ENCODE measurements around the gene ANHX. TPM values are rescaled to one million over a fixed set of nuclear protein-coding genes. Genes with fewer than 3 reads are reported as not detected.

ANHX gene
- total and polyA plus RNA-seq, 2 experiments from 2014 or later: not detected

DNA sequence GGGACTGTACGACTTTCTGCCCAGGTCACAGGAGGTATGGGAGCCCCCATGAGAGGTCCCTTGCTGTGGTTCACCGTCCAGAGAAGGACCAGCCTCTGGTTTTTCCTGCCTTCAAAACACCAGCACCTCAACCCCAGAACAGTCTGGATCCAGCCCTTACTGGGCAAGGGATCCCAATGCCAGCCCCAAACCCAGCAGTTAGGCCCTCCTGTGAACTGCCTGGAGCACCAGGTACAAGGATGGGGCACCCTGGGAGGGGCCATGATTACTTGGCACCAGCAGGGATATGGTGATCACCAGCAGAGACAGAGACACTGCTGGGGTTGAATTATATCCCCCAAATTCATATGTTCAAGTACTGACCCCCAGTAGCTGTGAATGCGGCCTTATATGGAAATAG, 20.0 kb downstream of the ANHX start:
- peaks cover 2% of the 10 kb centered on the region for H3K27me3 Mint-ChIP-seq (ENCODE audit: insufficient read depth, low read depth, poor library complexity)
- no peak for ATAC-seq
- Histone ChIP-seq H3K9me2 (ENCODE audit: insufficient read depth) (no peaks in the 10 kb centered on the region), H3K4me1 (ENCODE audit: insufficient read depth) (no peaks in the 10 kb centered on the region), H3K79me2 (replicated peaks; ENCODE audit: insufficient read depth) (no peaks in the 10 kb centered on the region), H3K27ac (ENCODE audit: low read depth) (no peak overlapping the region), H3K36me3 (ENCODE audit: insufficient read depth) (no peaks in the 10 kb centered on the region; the same call in 1 of the 2 replicates), H3F3A (replicated peaks; ENCODE audit: low read depth) (no peaks in the 10 kb centered on the region), H3K4me2 (no peak overlapping the region), H2AFZ (no peak overlapping the region), H4K20me1 (replicated peaks; ENCODE audit: insufficient read depth) (no peaks in the 10 kb centered on the region), H3K27me3 (ENCODE audit: insufficient read depth) (no peaks in the 10 kb centered on the region), H3K4me3 (no peak overlapping the region)
- peaks cover 98% of the 10 kb centered on the region for H3K9me3 Mint-ChIP-seq
- peaks cover 41% of the 10 kb centered on the region for H3K36me3 Mint-ChIP-seq (ENCODE audit: low read depth)
- no peaks in the 10 kb centered on the region; the same call in 2 of the 3 replicates for H3K4me1 Mint-ChIP-seq
- H3K4me3 Mint-ChIP-seq: no peak overlapping the region
- DNase-seq (ENCODE audit: low spot score): no peak
- TF ChIP-seq ZNF114 (CRISPR knock-in tag; IDR thresholded peaks at IDR 0.05) (no peak), POLR2AphosphoS5 (IDR thresholded peaks at IDR 0.05; ENCODE audit: low read depth) (no peak), EZH2phosphoT487 (IDR thresholded peaks at IDR 0.05; ENCODE audit: unreplicated experiment) (no peak), EZH2 (IDR thresholded peaks at IDR 0.05; ENCODE audit: low read depth, unreplicated experiment) (no peak), STAT1 (IDR thresholded peaks at IDR 0.05; ENCODE audit: unreplicated experiment) (no peak), NANOG (IDR thresholded peaks at IDR 0.05; ENCODE audit: borderline replicate concordance) (no peak), CREB1 (CRISPR knock-in tag; IDR thresholded peaks at IDR 0.05; ENCODE audit: low read depth) (no peak), JUNB (IDR thresholded peaks at IDR 0.05; ENCODE audit: unreplicated experiment) (no peak), ZNF331 (CRISPR knock-in tag; IDR thresholded peaks at IDR 0.05; ENCODE audit: low read depth) (no peak)
- TF ChIP-seq, protein P1, sequence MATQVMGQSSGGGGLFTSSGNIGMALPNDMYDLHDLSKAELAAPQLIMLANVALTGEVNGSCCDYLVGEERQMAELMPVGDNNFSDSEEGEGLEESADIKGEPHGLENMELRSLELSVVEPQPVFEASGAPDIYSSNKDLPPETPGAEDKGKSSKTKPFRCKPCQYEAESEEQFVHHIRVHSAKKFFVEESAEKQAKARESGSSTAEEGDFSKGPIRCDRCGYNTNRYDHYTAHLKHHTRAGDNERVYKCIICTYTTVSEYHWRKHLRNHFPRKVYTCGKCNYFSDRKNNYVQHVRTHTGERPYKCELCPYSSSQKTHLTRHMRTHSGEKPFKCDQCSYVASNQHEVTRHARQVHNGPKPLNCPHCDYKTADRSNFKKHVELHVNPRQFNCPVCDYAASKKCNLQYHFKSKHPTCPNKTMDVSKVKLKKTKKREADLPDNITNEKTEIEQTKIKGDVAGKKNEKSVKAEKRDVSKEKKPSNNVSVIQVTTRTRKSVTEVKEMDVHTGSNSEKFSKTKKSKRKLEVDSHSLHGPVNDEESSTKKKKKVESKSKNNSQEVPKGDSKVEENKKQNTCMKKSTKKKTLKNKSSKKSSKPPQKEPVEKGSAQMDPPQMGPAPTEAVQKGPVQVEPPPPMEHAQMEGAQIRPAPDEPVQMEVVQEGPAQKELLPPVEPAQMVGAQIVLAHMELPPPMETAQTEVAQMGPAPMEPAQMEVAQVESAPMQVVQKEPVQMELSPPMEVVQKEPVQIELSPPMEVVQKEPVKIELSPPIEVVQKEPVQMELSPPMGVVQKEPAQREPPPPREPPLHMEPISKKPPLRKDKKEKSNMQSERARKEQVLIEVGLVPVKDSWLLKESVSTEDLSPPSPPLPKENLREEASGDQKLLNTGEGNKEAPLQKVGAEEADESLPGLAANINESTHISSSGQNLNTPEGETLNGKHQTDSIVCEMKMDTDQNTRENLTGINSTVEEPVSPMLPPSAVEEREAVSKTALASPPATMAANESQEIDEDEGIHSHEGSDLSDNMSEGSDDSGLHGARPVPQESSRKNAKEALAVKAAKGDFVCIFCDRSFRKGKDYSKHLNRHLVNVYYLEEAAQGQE (IDR thresholded peaks at IDR 0.05; ENCODE audit: unreplicated experiment): no peak
- TF ChIP-seq, protein P2, sequence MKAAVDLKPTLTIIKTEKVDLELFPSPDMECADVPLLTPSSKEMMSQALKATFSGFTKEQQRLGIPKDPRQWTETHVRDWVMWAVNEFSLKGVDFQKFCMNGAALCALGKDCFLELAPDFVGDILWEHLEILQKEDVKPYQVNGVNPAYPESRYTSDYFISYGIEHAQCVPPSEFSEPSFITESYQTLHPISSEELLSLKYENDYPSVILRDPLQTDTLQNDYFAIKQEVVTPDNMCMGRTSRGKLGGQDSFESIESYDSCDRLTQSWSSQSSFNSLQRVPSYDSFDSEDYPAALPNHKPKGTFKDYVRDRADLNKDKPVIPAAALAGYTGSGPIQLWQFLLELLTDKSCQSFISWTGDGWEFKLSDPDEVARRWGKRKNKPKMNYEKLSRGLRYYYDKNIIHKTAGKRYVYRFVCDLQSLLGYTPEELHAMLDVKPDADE (IDR thresholded peaks at IDR 0.05): no peak
- TF ChIP-seq, protein P3, sequence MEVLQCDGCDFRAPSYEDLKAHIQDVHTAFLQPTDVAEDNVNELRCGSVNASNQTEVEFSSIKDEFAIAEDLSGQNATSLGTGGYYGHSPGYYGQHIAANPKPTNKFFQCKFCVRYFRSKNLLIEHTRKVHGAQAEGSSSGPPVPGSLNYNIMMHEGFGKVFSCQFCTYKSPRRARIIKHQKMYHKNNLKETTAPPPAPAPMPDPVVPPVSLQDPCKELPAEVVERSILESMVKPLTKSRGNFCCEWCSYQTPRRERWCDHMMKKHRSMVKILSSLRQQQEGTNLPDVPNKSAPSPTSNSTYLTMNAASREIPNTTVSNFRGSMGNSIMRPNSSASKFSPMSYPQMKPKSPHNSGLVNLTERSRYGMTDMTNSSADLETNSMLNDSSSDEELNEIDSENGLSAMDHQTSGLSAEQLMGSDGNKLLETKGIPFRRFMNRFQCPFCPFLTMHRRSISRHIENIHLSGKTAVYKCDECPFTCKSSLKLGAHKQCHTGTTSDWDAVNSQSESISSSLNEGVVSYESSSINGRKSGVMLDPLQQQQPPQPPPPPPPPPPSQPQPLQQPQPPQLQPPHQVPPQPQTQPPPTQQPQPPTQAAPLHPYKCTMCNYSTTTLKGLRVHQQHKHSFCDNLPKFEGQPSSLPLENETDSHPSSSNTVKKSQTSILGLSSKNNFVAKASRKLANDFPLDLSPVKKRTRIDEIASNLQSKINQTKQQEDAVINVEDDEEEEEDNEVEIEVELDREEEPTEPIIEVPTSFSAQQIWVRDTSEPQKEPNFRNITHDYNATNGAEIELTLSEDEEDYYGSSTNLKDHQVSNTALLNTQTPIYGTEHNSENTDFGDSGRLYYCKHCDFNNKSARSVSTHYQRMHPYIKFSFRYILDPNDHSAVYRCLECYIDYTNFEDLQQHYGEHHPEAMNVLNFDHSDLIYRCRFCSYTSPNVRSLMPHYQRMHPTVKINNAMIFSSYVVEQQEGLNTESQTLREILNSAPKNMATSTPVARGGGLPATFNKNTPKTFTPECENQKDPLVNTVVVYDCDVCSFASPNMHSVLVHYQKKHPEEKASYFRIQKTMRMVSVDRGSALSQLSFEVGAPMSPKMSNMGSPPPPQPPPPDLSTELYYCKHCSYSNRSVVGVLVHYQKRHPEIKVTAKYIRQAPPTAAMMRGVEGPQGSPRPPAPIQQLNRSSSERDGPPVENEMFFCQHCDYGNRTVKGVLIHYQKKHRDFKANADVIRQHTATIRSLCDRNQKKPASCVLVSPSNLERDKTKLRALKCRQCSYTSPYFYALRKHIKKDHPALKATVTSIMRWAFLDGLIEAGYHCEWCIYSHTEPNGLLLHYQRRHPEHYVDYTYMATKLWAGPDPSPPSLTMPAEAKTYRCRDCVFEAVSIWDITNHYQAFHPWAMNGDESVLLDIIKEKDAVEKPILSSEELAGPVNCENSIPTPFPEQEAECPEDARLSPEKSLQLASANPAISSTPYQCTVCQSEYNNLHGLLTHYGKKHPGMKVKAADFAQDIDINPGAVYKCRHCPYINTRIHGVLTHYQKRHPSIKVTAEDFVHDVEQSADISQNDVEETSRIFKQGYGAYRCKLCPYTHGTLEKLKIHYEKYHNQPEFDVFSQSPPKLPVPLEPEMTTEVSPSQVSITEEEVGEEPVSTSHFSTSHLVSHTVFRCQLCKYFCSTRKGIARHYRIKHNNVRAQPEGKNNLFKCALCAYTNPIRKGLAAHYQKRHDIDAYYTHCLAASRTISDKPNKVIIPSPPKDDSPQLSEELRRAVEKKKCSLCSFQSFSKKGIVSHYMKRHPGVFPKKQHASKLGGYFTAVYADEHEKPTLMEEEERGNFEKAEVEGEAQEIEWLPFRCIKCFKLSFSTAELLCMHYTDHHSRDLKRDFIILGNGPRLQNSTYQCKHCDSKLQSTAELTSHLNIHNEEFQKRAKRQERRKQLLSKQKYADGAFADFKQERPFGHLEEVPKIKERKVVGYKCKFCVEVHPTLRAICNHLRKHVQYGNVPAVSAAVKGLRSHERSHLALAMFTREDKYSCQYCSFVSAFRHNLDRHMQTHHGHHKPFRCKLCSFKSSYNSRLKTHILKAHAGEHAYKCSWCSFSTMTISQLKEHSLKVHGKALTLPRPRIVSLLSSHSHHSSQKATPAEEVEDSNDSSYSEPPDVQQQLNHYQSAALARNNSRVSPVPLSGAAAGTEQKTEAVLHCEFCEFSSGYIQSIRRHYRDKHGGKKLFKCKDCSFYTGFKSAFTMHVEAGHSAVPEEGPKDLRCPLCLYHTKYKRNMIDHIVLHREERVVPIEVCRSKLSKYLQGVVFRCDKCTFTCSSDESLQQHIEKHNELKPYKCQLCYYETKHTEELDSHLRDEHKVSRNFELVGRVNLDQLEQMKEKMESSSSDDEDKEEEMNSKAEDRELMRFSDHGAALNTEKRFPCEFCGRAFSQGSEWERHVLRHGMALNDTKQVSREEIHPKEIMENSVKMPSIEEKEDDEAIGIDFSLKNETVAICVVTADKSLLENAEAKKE (CRISPR knock-in tag; IDR thresholded peaks at IDR 0.05): no peak
- TF ChIP-seq, protein P4, sequence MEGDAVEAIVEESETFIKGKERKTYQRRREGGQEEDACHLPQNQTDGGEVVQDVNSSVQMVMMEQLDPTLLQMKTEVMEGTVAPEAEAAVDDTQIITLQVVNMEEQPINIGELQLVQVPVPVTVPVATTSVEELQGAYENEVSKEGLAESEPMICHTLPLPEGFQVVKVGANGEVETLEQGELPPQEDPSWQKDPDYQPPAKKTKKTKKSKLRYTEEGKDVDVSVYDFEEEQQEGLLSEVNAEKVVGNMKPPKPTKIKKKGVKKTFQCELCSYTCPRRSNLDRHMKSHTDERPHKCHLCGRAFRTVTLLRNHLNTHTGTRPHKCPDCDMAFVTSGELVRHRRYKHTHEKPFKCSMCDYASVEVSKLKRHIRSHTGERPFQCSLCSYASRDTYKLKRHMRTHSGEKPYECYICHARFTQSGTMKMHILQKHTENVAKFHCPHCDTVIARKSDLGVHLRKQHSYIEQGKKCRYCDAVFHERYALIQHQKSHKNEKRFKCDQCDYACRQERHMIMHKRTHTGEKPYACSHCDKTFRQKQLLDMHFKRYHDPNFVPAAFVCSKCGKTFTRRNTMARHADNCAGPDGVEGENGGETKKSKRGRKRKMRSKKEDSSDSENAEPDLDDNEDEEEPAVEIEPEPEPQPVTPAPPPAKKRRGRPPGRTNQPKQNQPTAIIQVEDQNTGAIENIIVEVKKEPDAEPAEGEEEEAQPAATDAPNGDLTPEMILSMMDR (conservative IDR thresholded peaks at IDR 0.05; ENCODE audit: low read depth in 2 of 2): no peak
- H3K27ac Mint-ChIP-seq: no peak overlapping the region

All from GM23338 (cell line).